KMS-11 (cell line): ENCODE data around the gene EPHB3.

Source experiments
- H2AFZ ChIP-seq: fragments of 200-600 bp; sonication (generic); 2 replicates; pipeline ENCODE4 v1.6.1; 2016; ENCODE audit warnings: antibody characterized with exemption, mixed run types, low read depth
- H3K27ac ChIP-seq: fragments of 200-600 bp; sonication (generic); 2 replicates; pipeline ENCODE4 v1.6.1; 2016; ENCODE audit warnings: mild to moderate bottlenecking, mixed run types
- H3K27me3 ChIP-seq: fragments of 200-600 bp; sonication (generic); 2 replicates; pipeline ENCODE4 v1.6.1; 2017; ENCODE audit warnings: mild to moderate bottlenecking, low read depth, mixed run types, moderate library complexity; ENCODE audit not compliant: insufficient read depth
- H3K36me3 ChIP-seq: fragments of 200-600 bp; sonication (generic); 2 replicates; pipeline ENCODE4 v1.6.1; 2017; ENCODE audit warnings: mild to moderate bottlenecking, mixed run types; ENCODE audit not compliant: insufficient read depth
- H3K4me1 ChIP-seq: fragments of 200-600 bp; sonication (generic); 2 replicates; pipeline ENCODE4 v1.6.1; 2016; ENCODE audit warnings: mild to moderate bottlenecking, low read depth, mixed run types; ENCODE audit not compliant: poor library complexity, severe bottlenecking
- H3K4me2 ChIP-seq: fragments of 200-600 bp; sonication (generic); 2 replicates; pipeline ENCODE4 v1.7.0; 2016; ENCODE audit warnings: mild to moderate bottlenecking, mixed run types
- H3K4me3 ChIP-seq: fragments of 200-600 bp; sonication (generic); IDR thresholded peaks from 2 replicates; pipeline ENCODE4 v1.6.1; 2017; ENCODE audit warnings: low read depth, low read length, mixed read lengths; ENCODE audit not compliant: insufficient read depth
- H3K79me2 ChIP-seq: fragments of 200-600 bp; sonication (generic); 2 replicates; pipeline ENCODE4 v1.6.1; 2016; ENCODE audit warnings: low read depth, mixed run types; ENCODE audit not compliant: insufficient read depth
- H3K9ac ChIP-seq: fragments of 200-600 bp; sonication (generic); 2 replicates; pipeline ENCODE4 v1.6.1; 2016; ENCODE audit warnings: mild to moderate bottlenecking, mixed run types
- H4K20me1 ChIP-seq: fragments of 200-600 bp; sonication (generic); 2 replicates; pipeline ENCODE4 v1.6.1; 2016; ENCODE audit warnings: mild to moderate bottlenecking, mixed run types; ENCODE audit not compliant: insufficient read depth
- TF ChIP-seq, protein P1 (sequence below): fragments of 200-600 bp; sonication (generic); conservative IDR thresholded peaks from 2 replicates; pipeline ENCODE4 v1.6.1; 2017; ENCODE audit warnings: low read depth, mild to moderate bottlenecking, antibody characterized with exemption, low read length, moderate library complexity, mixed read lengths

EPHB3 gene

DNA sequence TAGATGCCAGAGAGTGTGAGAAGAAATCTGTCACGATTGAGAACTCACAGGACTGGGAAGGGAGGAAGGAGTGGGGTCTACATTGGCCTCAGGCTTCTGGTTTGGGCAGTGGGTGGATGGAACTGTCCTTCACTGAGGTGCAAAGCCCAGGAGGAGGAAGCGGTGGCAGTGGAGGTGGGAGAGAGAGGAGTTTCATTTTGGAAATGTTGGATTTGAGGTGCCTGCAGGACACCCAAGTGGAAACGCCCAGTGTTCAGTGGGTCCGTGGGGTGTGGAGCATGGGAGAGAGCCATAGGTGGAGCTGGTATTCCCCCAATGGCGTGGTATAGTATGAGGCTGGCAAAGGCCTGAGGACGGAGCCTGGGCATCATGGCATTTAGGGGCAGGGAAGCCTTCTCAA is 9.3 kb upstream of the EPHB3 start:
- no peaks in the 10 kb centered on the region for H3K4me1 ChIP-seq
- TF ChIP-seq, protein P1, sequence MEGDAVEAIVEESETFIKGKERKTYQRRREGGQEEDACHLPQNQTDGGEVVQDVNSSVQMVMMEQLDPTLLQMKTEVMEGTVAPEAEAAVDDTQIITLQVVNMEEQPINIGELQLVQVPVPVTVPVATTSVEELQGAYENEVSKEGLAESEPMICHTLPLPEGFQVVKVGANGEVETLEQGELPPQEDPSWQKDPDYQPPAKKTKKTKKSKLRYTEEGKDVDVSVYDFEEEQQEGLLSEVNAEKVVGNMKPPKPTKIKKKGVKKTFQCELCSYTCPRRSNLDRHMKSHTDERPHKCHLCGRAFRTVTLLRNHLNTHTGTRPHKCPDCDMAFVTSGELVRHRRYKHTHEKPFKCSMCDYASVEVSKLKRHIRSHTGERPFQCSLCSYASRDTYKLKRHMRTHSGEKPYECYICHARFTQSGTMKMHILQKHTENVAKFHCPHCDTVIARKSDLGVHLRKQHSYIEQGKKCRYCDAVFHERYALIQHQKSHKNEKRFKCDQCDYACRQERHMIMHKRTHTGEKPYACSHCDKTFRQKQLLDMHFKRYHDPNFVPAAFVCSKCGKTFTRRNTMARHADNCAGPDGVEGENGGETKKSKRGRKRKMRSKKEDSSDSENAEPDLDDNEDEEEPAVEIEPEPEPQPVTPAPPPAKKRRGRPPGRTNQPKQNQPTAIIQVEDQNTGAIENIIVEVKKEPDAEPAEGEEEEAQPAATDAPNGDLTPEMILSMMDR, result no peak
- H3K4me3 ChIP-seq, result no peak overlapping the region
- no peak overlapping the region for H2AFZ ChIP-seq
- no peak overlapping the region for H3K4me2 ChIP-seq
- H3K79me2 ChIP-seq, result no peaks in the 10 kb centered on the region
- no peak overlapping the region for H3K9ac ChIP-seq
- peaks cover 10% of the 10 kb centered on the region for H3K27me3 ChIP-seq
- H3K36me3 ChIP-seq, result no peaks in the 10 kb centered on the region
- H3K27ac ChIP-seq, result no peak overlapping the region
- no peaks in the 10 kb centered on the region for H4K20me1 ChIP-seq

DNA sequence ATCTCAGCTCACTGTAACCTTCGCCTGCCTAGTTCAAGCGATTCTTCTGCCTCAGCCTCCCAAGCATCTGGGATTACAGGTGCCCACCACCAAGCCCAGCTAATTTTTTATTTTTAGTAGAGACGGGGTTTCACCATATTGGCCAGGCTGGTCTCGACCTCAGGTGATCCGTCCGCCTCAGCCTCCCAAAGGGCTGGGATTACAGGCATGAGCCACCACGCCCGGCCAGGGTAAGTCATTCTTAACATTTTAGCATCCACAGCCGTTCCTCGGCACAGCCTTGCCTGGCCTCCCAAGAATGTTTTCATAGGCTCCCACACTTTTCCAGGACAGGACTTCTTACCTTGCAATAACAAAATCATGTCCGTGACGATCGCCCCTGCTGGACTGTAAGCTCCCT is 8.7 kb upstream of the EPHB3 start:
- H3K4me3 ChIP-seq, result no peak overlapping the region
- TF ChIP-seq, protein P1, result no peak
- peaks cover 7% of the 10 kb centered on the region; the same call in 1 of the 2 replicates for H3K27me3 ChIP-seq
- H3K79me2 ChIP-seq, result no peaks in the 10 kb centered on the region
- H3K4me2 ChIP-seq, result no peak overlapping the region
- H2AFZ ChIP-seq, result no peak overlapping the region
- H3K27ac ChIP-seq, result no peak overlapping the region
- H4K20me1 ChIP-seq, result no peaks in the 10 kb centered on the region
- no peaks in the 10 kb centered on the region for H3K4me1 ChIP-seq
- no peak overlapping the region for H3K9ac ChIP-seq
- no peaks in the 10 kb centered on the region for H3K36me3 ChIP-seq

DNA sequence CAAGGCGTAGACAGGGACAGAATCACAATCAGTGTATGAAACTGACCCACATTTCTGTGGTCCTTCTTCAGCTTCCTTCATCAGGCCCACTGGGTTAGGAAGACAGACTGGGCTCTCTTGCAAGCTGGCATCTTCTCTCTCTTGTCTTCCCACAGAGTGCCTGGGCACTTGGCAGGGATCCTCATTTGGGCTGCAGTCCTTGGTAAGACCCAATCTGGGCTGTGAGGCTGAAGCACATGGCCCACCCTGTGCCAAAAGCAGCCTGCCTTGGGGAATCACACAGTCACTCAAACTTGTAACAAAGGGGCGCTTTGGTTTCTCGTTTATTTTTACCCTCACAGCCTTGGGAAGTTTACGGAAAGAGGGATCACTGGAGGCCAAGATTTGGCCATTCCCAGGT is 8.2 kb upstream of the EPHB3 start:
- H3K9ac ChIP-seq, result no peak overlapping the region
- no peaks in the 10 kb centered on the region for H4K20me1 ChIP-seq
- H3K4me1 ChIP-seq, result no peaks in the 10 kb centered on the region
- no peak overlapping the region for H2AFZ ChIP-seq
- TF ChIP-seq, protein P1, result no peak
- H3K4me3 ChIP-seq, result no peak overlapping the region
- H3K27me3 ChIP-seq, result peaks cover 13% of the 10 kb centered on the region; the same call in 1 of the 2 replicates
- H3K79me2 ChIP-seq, result no peaks in the 10 kb centered on the region
- no peak overlapping the region for H3K4me2 ChIP-seq
- no peak overlapping the region for H3K27ac ChIP-seq
- H3K36me3 ChIP-seq, result no peaks in the 10 kb centered on the region

DNA sequence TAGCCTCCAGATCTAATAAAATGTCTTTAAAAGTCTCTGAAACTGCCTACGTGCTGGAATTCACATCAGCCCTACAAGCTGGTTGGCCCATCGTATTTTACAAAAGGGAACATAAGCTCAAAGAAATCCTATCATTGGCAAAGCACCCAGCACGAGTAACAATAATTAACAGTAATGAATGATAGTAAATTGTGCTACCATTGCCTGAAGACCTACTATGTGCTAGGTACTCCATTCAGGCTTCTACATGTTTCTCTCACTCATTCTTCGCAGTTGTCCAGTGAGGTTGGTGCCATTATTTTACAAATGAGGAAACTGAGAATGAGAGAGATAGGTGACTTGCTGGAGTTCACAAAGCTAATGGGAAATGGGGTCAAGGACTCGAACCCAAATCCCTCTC is 7.1 kb upstream of the EPHB3 start:
- Histone ChIP-seq H3K4me1 (no peaks in the 10 kb centered on the region), H3K27ac (no peak overlapping the region), H3K36me3 (no peaks in the 10 kb centered on the region), H3K4me3 (no peak overlapping the region), H4K20me1 (no peaks in the 10 kb centered on the region), H2AFZ (no peak overlapping the region), H3K9ac (no peak overlapping the region), H3K4me2 (no peak overlapping the region), H3K27me3 (peaks cover 13% of the 10 kb centered on the region; the same call in 1 of the 2 replicates), H3K79me2 (no peaks in the 10 kb centered on the region)
- TF ChIP-seq, protein P1, result no peak
